Activated CD8-positive, alpha-beta memory T cell treated with anti-CD3 and anti-CD28 coated beads, Interleukin-2, amount 50 U/mL, for 24 hours (primary cell): ENCODE results near the gene ZDHHC22.

Source experiments
- DNase-seq: peaks from one replicate; pipeline ENCODE4 v3.0.0-alpha.2; 2020; ENCODE audit errors: extremely low read depth

The ZDHHC22 gene

DNA sequence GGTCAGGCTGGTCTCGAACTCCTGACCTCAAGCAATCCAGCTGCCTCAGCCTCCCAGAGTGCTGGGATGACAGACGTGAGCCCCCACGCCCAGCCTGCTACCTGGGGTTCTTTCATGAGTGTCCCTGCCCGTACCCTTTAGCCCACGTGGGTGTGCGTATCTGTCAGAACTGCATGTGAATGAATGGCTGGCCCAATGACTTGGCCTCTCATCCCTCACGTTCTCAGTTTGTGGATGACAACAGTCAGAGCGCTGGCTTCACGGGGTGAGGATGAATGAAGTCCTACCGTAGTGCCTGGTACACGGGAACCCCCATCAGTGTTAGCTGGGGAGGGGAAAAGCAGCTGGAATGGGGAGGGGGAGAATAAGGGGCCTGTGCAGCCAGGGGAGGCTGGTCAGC is 16.1 kb upstream of the ZDHHC22 start:
- DNase-seq = no peak

DNA sequence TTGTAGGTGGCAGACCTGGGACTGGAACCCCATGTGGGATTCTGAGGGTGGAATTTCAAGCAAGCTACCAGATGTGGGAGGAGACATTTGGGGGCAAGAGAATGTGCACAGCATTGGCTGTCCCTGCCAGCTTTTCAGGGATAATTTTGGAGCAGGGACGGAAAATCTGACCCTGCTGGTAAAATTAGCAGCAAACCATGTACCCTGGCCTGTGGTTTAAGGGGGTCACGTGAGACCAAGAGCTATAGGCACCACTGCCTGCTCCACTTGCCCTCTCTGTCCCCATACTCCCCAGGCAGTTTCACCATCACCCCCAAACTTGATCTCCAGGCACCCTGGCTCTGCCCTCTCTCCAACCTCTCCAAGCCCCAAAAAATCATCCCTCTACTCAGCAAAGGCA is 13.5 kb upstream of the ZDHHC22 start:
- DNase-seq = no peak

DNA sequence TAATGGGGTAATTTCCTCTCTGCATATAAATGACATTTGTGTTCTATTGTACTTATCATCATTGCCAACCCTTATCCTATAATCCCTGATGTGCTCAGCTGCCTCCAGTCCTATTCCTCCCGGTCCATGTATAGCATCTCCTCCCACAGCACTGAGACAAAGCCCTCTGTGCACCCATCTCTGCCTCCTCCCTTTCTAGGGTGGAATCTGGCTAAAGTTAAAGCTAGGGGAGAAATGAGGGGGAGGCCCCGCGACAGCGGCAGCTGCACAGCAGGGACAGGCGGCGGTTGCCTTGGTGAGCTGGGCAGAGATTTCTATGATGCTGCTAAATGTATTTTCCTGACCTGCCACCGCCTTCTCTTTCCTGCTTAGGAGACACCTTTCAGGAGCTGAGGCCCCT is 12.8 kb upstream of the ZDHHC22 start:
- no peak for DNase-seq

DNA sequence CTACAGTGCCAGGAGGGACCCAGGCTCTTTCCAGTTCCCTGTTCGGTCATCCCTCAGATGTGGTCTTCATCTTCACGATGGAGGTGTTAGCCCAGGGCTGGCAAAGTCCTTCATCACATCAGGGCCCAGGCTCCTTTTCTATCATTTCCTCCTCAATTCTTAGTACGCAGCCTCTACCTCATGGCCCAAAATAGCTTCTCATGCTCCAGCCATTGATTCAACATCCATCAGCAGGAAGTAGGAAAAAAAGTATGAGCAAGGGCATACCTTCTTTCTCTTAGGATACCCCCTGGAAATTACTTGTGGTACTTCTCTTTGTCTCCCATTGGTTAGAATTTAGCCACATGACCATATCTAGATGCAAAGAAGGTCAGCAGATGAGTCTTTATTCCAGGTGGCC is 12.2 kb upstream of the ZDHHC22 start:
- no peak for DNase-seq

DNA sequence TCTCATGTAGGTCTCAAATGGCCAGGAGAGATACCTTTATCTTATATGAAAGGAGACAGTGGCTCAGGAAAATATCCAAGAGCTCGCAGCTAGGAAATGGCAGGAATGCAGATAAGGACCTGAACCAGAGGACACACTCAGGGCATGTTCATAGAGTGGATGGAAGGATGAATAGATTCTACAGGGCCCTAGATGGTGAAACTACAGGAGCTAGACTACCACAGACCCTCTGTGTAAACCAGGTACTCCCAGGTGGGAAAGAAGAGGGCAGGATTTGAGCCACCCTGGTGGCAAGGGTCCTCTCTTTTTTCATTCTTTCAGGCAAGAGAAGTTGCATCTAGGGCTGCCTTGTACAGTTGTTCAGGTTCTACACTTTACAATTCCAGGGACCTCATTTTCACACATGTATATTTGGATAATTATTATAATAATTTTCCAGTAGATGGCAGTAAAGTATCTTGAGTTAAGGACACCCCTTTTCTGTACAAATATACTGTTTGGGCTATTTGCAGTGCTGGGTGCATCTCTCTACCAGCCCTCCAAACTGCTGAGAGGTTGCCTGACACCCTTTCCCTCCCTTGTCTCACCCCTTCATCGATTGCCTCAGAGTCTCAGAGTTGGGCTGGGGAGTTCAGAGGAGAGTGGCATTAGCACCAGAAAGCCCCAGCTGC is 10.5 kb upstream of the ZDHHC22 start:
- no peak for DNase-seq

DNA sequence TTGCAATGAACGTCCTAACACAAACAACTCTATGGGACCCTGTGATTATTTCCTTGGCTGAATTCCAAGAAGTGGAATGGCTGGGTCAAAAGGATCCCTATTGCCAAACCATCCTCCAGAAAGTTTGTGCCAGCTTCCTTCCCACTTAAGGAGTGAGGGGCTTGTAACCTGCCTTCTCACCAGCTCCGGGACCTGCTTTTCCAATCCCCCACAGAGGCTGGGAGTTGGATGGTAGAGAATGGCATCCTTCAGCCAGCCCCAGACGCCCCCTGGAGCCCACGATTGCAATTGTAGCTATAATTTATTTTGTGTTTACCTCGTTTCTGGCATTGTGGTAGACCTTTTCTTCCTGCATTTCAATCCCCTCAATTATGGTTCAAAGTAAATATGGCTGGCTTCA is 9.7 kb upstream of the ZDHHC22 start:
- no peak for DNase-seq

DNA sequence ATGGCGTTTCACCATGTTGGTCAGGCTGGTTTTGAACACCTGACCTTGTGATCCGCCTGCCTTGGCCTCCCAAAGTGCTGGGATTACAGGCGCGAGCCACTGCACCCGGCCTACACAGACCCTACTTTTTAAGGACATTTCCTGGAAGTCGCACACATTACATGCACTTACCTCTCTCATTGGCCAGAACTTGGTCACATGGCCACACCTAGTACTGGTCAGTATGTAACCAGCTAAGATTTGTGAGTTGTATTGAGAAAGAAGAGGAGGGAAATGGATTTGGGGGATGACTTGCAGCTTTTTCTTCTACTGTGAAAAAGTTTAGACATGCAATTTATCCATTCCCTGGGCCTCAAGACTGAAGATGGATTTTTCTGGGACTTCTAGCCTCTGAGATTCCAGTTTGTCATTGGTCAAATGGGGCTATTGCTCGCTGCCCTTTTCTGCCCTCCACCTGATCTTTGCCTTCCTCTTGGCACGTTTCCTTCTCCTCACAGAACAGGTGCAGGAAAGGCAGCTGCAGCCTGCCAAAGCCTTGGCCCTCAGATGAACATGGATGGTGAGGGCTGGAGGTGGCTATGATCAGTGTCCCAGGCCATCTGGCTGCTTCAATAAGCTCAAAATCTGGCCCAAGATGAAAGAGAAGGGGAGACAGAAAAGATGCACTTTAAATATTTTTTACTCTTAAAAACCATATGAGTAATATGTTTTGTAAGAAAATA is 7.1 kb upstream of the ZDHHC22 start:
- DNase-seq = no peak

DNA sequence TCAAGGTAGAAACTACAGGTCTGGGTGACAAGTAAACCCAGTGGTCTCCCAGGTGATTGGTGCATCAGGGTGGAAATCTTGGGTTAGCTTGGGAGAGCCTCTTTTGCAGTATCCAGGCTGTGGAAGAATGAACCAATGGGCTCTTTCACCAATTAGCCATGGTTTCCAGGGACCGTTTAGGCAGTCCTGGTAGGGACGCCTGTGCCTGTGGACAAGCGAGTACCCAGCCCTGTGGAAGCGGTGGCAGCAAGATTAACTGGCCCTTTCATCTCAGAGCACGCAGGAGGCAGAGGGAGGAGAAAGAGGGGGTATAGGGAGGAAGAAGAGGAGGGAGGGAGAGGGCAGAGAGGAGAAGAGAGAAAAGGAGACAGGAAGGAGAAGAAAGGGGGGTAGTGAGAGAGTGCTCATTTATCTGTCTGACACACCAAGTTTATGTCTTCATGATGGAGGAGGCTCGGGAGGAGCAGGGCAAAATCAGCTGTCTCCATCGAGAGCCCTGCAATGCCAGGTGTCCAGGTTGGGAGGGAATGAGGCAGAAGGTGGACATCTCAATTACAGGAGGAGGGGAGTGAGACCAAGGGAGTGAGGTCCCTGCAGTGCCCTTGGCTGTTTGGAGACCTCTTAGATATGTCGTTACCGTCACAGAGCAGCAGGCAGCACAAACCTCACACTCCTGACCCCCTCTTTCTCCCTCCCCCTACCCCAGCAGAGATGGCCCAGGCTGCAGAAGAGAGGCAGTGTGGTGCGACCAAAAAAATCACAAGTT is 4.6 kb upstream of the ZDHHC22 start:
- no peak for DNase-seq

DNA sequence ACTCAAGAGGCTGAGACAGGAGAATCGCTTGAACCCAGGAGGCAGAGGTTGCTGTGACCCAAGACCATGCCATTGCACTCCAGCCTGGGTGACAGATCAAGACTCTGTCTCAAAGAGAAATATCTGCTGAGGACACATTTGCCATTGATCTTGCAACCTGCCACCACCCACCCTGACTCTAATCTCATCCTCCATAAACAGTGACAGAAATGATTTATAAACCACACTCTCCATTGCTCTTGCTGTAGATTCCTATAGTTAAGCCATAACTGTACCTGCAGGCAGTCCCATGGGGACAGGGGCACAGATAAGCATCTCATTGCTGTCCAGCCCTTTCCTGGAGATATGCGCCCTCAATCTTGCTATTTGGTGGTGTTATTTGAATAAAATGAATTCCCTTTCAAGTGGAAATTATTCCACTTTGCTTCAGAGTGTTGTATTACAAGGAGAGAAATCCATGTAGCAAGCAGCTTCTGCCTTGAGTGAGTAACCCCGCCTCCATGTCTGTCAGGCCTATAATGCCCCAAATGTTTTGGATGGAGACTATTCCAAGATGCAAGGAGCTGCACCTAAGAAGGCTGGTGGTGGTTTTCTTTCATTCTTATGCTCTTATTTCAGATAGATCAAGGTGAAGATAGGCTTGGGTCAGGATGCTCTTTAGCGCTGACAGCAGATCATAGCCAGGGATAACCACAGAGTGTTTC is 3.0 kb upstream of the ZDHHC22 start:
- no peak for DNase-seq

DNA sequence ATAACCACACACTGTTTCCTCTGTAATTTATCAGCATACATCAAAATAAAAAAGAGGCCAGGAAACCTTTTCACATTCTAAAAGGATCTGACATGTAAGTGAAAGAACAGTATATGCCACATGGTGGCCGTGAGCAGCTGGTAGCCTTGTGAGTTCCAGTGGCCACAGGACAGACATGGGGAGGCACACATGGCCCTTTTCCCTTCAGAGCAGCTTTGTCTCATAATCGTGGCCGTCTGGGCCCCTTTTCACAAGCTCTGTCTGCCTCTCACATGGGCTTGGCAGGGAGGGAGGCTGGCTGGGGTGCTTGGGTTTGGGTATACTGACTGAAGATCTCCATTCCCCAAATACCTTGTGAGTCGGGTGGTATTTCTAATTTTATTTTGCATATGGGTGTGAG is 1.5 kb upstream of the ZDHHC22 start:
- no peak for DNase-seq

DNA sequence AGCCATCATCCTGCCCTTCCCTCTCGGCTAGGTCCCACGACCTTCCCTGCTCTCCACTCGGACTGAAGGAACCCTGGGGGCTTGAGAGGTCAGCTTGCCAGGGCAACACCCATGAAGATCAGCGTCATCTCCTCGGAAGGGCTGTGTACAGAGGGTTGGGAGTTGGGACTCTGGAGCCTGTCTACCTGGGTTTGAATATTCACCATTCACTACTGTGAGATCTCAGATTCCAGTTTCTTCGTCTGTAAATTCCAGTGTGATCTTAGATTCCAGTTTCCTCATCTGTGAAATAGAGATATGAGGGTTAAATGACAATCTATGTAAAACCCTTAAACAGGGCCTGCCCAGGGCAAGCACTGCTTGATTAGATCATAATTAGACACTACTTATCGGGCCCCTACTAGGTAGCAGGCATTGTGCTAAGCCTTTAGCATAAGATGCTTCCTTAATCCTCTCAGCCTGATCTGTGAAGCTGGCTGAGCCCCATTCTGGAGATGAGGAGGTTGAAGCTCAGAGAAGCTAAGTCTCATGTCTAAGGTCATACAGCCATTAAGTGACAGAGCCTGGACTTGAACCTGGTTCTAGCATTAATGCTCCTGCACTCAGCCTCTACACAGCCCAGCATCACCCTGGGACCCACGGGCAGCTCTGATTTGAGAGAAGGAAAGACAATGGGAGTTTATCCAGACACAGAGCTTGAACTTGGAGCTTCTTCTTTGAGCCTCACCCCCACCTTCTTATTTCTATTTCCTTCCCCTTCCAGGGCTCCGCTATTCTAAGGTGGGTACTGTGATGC is 612 bp upstream of the ZDHHC22 start:
- DNase-seq = no peak

DNA sequence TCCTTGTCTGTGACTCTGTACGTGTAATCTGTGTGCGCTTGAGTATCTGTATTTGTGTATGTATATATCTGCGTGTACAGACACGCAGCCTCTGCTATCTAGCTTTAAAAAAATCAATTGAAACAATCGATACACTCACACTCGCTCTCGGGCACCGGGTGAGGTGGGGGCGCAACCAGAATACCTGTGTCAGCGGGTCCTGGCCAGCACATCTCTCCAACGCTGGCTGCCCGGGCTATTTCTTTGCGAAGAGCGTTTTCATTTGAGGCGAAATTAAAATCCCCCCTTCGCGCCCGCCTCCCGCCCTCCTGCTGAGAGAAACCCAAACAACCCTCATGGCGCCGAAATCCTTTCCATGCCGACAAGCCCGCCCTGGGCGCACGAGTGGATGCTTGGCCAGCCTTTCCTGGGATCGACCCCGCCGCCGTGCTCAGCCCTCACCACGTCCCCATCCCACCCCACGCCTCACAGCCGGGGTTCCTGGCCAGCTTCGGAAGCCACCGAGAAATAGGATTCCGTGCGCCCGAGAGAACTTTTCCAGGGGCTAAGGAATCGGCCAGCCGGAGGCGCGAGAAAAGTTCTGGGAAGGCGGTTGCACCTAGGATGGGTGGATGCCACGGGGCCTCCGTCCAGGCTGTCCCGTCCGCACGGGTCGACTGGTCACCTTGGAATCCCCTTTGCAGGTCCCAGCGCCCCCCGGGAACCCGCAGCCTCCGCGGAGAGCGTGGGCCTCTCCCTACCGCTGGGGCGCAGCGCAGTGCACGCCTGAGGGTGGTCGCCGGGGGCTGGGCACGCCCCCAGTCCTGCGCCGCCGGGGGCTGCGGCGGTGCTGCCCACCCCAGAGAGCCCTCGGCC is 1.0 kb downstream of the ZDHHC22 start:
- DNase-seq = no peak

DNA sequence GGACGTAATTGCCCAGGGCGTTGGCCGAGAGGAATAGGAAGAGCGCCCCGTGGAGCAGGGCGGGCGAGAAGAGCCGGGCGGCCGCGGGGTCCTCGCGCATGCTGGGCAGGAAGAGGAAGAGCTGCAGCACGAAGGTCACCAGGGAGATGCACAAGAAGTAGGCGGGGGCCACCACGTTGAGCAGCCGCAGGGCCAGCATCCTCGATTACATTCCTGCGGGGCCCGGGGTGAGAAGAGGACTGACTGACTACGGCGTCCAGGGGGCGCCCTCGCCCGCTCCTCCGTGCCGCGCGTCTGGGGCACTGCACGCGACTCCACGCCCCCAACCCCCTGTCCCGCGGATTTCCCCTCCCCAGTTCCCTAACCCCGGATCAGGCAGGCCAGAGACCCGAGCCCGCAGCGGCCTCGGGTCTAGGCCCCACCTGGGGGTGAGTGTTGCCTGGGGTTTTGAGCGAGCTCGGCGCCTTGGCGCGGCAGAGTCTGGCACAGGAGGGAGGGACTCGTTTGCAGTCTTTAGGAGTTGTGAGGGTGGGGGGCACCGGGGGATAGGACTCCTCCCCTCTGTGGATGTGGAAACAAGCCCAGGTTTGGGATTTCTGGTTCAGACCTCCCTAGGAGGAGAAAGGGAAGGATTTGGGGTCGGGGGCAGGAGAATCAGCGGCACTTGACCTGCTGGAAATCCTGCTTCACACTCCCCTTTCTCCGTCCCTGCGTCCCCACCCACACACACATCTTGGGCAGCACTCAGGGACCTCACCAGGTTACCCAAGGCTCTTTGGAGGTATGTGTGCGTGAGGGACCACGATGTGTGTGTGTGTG is 1.8 kb downstream of the ZDHHC22 start:
- DNase-seq = peak; percentile 18

DNA sequence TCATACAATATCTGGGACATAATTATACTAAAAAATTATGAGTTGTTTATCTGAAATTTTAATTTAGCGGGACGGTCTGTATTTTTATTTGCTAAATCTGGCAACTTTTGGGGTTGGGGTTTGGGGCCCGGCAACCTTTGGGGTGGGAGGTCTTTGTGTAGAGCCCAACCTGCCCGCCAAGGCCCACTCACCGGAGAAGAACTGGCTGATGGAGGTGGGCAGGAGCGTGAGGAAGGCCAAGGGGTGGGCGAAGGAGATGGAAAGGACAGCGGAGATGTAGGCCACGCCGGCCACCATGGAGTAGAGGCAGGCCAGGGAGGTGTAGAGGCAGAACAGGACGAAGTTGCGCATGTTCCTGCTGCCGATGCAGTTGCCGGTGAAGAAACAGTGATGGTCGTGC is 2.6 kb downstream of the ZDHHC22 start:
- DNase-seq = no peak

DNA sequence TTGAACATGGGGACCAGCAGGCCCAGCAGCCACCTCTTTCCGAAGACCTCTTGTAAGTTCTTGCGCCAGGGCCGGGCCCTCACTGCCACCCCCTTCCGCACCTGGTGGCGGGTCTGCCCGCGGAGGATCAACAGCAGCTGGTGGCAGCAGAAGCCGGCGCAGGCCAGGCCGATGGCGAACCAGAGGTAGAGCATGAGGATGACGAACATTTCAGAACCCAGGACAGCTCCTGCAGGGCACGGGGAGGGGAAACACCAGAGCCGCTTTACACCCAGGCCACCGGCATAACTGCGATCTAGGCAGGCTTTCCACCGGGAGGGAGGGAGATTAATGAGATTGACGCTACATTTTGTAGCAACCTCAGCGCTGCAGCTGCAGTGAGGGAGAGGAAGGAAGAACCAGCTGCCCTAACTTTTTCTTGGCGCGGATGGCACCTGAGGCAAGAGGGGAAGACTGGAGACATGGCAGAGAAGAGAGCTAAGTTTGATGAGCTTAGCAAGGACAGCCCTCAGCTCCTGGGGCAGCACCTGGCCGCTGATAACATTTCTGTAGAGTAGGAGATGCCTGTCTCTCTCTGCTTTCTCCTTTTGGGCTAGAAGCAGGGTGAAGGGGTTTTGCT is 7.8 kb downstream of the ZDHHC22 start:
- no peak for DNase-seq

DNA sequence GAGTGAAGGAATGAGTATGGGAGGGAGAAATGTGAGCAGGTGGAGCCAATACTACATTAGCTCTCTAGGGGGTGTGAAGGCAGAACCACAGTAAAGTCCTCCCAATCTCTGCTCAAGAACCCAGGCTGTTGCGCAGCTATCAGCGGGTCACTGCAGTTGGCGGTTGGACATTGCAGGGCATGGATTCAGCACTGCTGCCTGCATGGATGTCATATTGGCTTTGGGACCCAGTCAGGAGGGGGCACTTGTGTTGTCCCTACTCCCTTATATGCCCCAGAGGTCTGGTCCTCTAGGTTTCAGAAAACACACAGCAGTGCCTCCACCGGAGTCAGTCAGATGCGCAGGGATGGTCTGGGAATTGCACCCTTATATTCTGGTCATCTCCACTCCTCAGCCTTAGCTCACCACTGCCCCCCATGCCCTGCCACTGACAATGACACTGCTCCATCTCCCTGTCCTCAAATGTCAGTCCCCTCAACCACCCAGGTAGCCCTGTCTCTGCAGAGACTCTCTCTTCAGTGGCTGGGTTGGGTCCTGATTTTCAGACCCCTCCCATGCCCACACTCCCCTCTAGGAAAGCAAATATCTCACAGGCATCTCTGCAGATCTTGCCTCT is 9.6 kb downstream of the ZDHHC22 start:
- no peak for DNase-seq

DNA sequence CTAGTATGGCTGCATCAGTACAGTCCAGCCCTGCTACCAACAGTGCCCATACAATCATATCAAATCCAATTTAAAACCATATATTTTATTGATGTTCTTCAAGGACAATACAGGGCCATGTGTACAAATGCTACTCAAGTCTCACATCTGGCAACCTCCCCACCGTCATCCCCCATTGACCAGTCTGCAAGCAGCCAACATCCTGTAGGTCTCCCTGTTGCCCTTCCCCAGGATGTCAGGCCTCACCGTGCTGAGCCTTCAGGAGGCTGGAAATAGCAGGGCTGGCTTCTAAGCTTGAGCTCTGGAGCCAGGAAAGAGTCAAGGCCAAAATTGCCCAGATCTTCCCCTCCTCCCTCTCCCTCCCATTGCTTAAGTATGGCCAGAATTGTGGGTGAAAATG is 10.4 kb downstream of the ZDHHC22 start:
- DNase-seq = no peak

DNA sequence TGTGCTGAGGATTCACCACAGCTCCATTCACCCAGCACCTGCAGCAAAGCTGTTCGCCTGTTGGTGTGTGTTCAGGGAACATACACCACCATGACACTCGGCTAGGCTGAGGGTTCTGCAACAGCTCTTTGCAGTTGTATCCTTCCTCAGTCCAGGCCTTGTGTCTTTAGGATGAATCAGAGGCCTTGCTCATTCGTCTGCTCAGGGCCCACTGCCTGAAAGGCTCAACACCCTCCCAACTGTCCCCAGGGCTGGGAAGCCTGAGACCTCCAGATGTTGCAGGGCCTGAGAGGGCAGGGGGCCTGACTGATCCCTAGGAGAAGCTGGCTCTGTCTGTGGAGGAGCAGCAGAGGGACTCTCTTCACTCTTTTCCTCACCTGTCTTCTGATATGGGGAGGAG is 11.2 kb downstream of the ZDHHC22 start:
- no peak for DNase-seq

DNA sequence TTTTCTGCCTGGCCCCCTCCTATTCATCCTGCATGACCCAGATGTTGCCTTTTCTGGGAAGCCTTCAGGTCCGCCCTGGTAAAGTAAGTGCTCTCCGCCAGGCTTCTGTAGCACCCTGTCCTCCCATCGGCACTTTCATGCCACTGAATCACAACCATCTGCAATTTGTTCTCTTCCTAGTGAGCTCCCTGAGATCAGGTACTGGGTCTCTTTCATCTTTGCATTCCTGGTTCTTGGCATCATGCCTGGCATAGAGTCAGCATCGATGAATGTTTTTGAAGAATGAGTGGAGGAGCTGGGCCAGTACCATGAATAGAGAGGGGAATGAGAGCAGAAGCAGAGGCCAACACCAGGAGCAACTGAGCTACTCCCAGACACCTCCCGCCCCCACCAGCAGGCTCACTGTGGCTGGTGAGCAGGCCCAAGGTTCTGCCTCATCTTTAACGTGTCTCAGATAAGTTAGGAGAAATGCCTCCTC is 13.1 kb downstream of the ZDHHC22 start:
- DNase-seq = no peak
